Cardiac muscle cell (in vitro differentiated cells and primary cell): ENCODE data around the gene KCNMA1. TPM values are rescaled to one million over a fixed set of nuclear protein-coding genes. Genes with fewer than 3 reads are reported as not detected.

Experiments used
- DNase-seq, 2 donors: peaks; one replicate each; pipeline versions ENCODE4 v3.0.0 to v3.0.0-alpha.2; 2010 to 2017; ENCODE audit warnings: low read depth in 1 of 2, low spot score in 1 of 2
- H3K27ac ChIP-seq: fragments of 200-600 bp; sonication (generic); 2 replicates; pipeline ENCODE4 v1.5.1; 2016
- H3K27me3 ChIP-seq: fragments of 200-600 bp; sonication (generic); 2 replicates; pipeline ENCODE4 v1.6.0; 2016; ENCODE audit warnings: control low read depth
- H3K36me3 ChIP-seq: fragments of 200-600 bp; sonication (generic); 2 replicates; pipeline ENCODE4 v1.5.1; 2016; ENCODE audit warnings: control low read depth
- H3K4me1 ChIP-seq: fragments of 200-600 bp; sonication (generic); 2 replicates; pipeline ENCODE4 v1.8.1; 2017; ENCODE audit warnings: low read depth, mild to moderate bottlenecking, mixed run types
- H3K4me3 ChIP-seq: fragments of 200-600 bp; sonication (generic); 2 replicates; pipeline ENCODE4 v1.5.1; 2016; ENCODE audit warnings: mild to moderate bottlenecking
- H3K9me3 ChIP-seq: fragments of 200-600 bp; sonication (generic); 2 replicates; pipeline ENCODE4 v1.5.1; 2017; ENCODE audit warnings: low read depth, mild to moderate bottlenecking, control low read depth
- polyA plus RNA-seq: library from polyadenylated mRNA; unstranded; fragments of >200 nt; fragmentation: Nextera tagmentation; extraction: Ambion mirVana; gene quantifications from 2 replicates; pipeline ENCODE4 v1.2.1, GENCODE V29; 2016
- total RNA-seq: library from RNA; depleted of rRNA; stranded (reverse); fragments of >200 nt; gene quantifications from 2 replicates; pipeline ENCODE4 v1.2.3, GENCODE V29; 2016
- TF ChIP-seq, protein P1 (sequence below): IDR thresholded peaks from 2 replicates; pipeline ENCODE4 v1.5.1; 2012; ENCODE audit warnings: low read depth, mild to moderate bottlenecking, low read length

Gene KCNMA1
- total and polyA plus RNA-seq, 2 experiments from 2014 or later, result 1.8 to 1.9 TPM

DNA sequence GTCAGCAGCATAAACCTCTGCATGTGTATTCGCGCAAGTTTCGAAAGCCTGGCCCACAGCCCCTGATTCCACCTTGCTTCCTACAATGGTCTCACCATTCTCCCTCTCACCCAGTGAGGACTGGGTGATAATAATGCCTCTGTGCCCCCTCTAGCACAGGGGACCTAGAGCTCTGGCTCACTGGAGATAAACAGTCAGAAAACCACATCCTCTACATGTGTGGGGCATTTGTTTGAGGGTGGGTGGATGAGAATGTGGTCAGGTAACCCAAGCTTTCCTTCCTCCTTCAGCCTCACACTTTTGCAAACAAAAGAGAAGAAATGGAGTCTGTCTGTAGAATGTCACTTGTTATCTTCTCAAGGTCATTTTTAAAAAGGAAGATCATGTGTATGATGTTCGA, 373.5 kb downstream of the KCNMA1 start:
- TF ChIP-seq, protein P1, sequence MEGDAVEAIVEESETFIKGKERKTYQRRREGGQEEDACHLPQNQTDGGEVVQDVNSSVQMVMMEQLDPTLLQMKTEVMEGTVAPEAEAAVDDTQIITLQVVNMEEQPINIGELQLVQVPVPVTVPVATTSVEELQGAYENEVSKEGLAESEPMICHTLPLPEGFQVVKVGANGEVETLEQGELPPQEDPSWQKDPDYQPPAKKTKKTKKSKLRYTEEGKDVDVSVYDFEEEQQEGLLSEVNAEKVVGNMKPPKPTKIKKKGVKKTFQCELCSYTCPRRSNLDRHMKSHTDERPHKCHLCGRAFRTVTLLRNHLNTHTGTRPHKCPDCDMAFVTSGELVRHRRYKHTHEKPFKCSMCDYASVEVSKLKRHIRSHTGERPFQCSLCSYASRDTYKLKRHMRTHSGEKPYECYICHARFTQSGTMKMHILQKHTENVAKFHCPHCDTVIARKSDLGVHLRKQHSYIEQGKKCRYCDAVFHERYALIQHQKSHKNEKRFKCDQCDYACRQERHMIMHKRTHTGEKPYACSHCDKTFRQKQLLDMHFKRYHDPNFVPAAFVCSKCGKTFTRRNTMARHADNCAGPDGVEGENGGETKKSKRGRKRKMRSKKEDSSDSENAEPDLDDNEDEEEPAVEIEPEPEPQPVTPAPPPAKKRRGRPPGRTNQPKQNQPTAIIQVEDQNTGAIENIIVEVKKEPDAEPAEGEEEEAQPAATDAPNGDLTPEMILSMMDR, result no peak
- Histone ChIP-seq H3K9me3 (no peaks in the 10 kb centered on the region), H3K27ac (no peak overlapping the region), H3K36me3 (no peaks in the 10 kb centered on the region), H3K4me3 (no peak overlapping the region), H3K27me3 (peaks cover 12% of the 10 kb centered on the region), H3K4me1 (no peaks in the 10 kb centered on the region)
- DNase-seq, result no peak

DNA sequence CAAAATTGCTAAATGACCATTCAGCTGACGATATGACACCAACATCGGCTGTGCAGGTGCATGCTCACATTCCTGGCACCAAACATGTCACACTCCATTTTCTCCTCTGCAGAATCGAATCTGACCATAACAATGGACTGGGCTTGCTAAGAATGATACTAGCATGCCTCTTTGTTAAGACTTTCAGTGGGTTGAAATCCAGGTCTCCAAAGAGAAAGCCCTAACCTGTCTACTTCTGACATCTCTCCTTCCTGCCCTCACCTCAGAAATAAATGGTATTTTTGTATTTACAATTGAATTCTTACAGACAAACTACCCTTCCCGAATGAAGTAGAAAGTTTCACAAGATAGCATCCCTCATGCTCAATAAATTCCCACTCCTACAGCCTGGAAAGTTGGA, 373.9 kb downstream of the KCNMA1 start:
- Histone ChIP-seq H3K27me3 (peaks cover 12% of the 10 kb centered on the region), H3K4me3 (no peak overlapping the region), H3K4me1 (no peaks in the 10 kb centered on the region), H3K9me3 (no peaks in the 10 kb centered on the region), H3K27ac (no peak overlapping the region), H3K36me3 (no peaks in the 10 kb centered on the region)
- DNase-seq, result no peak
- TF ChIP-seq, protein P1, result no peak

DNA sequence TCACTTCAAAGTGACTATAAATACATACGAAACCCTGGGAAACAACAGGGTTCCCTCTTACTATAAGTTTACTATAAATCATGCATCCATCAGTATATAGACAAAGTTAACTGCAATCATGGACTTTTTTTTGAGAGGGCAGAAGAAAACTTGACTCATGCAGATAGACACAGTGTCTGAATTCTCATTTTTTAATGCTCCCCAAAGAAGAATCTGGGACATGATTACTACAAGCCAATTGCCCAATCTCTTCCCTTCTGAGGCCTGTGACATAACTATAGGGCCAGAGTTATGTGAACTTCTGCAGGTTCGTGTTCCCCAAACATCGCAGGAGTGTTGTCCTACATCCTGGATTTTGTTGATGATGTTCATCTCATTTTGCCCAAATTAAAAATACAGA, 376.5 kb downstream of the KCNMA1 start:
- Histone ChIP-seq H3K4me3 (no peak overlapping the region), H3K36me3 (no peaks in the 10 kb centered on the region), H3K27me3 (peaks cover 9% of the 10 kb centered on the region), H3K27ac (no peak overlapping the region), H3K4me1 (no peaks in the 10 kb centered on the region), H3K9me3 (no peaks in the 10 kb centered on the region)
- TF ChIP-seq, protein P1, result no peak
- no peak for DNase-seq

DNA sequence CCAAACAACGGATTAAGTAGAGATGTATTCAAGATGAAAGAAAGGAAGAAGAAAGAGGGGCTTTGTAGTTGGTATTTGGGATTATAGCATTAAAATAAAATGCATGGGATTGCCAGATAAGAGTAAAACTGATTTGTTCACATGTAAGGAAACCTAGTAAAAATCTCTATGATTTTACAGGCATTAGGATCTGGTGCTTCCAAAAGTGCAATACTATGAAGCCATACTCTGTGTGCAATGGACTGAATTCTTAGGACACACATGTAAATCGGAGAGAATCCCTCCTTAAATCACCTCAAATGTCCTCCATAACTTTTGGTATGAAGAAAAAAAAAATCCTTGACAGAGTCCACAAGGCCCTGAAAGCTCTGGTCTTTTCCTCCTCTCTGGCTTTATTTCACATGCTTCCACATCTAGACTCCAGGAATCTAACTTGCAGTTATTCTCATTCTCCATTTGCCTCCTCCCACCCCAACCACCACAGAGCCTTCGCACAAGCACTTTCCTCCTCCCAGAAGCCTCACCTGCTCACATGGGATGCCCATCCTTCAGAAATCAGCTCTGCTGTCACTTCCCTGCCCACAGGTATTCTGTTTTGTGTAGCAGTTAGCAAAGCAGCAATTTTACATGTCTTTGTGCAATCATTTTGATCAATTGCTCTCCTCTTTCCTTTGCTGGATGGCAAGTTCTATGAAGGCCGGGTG, 378.3 kb downstream of the KCNMA1 start:
- Histone ChIP-seq H3K4me1 (no peaks in the 10 kb centered on the region), H3K9me3 (no peaks in the 10 kb centered on the region), H3K4me3 (no peak overlapping the region), H3K36me3 (no peaks in the 10 kb centered on the region), H3K27ac (no peak overlapping the region), H3K27me3 (peaks cover 7% of the 10 kb centered on the region)
- DNase-seq, result no peak
- TF ChIP-seq, protein P1, result no peak

DNA sequence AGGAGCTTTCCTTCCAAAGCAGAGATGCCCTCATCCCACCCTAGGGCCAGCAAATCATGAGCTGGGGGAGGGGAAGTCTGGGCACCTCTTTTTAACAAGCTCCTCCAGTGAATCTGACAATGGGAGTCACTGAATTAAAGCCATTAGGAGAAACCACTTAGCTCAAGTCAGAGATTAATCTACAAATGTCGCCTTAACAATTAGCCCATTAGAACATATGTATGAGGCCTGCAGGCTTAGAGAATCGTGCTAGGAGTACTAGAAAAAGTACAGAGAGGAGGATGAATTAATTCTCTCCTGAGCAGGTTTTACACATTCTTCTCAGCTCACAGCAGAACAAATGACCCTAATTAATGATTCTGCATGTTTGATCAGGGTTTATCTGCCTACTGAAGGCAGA, 381.3 kb downstream of the KCNMA1 start:
- Histone ChIP-seq H3K9me3 (no peaks in the 10 kb centered on the region), H3K4me3 (no peak overlapping the region), H3K36me3 (no peaks in the 10 kb centered on the region), H3K27me3 (no peaks in the 10 kb centered on the region), H3K27ac (no peak overlapping the region), H3K4me1 (no peaks in the 10 kb centered on the region)
- TF ChIP-seq, protein P1, result no peak
- no peak for DNase-seq
